DMS53 (cell line): ENCODE measurements around the gene ACSL4.
A peak's percentile ranks its signal among the peaks of the same experiment; 100 is the strongest.

Experiments
- DNase-seq: peaks from one replicate; lab custom pipeline; 2025; lab: John Stamatoyannopoulos, UW

The ACSL4 gene

DNA sequence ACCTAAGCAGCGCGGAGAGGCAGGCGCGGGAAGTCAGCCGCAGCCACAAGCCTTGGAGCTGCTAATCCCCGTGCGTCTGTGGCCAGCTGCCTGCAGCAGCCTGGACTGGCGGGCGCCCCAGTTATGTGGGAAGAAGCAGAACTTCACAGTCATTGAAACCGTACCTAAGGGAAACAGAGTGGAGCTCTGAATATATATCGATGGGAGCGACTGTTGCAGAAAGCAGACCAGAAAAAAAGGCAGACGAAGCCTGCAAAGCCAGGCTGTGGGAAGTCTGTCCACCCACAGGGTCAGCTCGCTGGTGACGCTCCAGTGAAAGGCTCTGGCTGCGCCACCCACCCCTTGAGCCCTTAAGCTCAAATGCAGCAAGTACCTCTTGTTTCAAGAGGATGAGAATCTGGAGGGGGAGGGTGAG is 132.8 kb downstream of the ACSL4 start:
- DNase-seq = peak; percentile 19

DNA sequence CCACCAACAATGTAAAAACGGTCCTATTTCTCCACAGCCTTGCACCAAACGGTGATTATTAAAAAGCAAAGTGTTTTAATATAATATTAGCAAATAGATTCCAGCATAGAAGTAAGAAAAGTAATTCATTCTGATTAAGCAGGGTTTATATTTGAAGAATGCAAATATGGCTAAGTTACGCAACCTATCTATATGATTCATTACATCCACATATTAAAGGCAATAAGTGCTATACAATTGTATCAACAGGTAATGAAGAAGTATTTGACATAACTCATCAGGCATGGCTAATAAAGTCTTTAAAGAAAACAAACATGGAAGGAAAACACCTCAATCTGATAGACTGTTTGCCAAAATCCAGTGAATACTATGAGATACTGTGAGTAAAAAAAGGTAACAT is 137.0 kb downstream of the ACSL4 start:
- no peak for DNase-seq
